Ecto neural progenitor cell (in vitro differentiated cells): ENCODE results near the gene IVD.
"Not testable (repeated sequence)": the region's sequence is repeated elsewhere in the genome, so short reads cannot be mapped to it uniquely, and the experiment has no call there.

Source experiments
- DNase-seq: peaks from one replicate; pipeline ENCODE4 v3.0.0-alpha.2; 2018; ENCODE audit warnings: low spot score

IVD gene

DNA sequence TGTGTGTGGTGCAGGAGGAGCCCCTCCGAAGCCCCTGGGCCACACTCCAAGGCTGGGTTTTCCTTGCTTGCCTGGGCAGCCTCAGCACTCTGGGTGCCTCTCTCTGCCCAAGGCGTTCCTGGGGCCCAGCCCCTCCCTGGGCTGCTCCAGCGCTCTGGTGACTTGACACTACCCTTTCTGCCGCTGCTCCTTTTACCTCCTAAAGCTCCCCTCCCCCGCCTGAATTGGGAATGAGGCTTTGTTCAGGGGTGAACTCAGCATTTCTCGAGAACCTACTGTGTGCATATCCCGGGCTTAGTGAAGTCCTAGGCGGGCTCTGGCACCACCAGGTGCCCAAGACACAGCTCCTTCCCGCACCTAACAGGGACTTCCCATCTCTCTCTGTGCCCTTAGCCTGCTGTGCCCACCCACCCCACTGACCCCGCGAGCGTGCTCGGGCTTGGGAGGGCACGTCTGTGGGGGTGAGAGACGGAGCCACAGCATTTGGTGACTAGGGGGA is 33.9 kb downstream of the IVD start:
- DNase-seq = peak; percentile 69

DNA sequence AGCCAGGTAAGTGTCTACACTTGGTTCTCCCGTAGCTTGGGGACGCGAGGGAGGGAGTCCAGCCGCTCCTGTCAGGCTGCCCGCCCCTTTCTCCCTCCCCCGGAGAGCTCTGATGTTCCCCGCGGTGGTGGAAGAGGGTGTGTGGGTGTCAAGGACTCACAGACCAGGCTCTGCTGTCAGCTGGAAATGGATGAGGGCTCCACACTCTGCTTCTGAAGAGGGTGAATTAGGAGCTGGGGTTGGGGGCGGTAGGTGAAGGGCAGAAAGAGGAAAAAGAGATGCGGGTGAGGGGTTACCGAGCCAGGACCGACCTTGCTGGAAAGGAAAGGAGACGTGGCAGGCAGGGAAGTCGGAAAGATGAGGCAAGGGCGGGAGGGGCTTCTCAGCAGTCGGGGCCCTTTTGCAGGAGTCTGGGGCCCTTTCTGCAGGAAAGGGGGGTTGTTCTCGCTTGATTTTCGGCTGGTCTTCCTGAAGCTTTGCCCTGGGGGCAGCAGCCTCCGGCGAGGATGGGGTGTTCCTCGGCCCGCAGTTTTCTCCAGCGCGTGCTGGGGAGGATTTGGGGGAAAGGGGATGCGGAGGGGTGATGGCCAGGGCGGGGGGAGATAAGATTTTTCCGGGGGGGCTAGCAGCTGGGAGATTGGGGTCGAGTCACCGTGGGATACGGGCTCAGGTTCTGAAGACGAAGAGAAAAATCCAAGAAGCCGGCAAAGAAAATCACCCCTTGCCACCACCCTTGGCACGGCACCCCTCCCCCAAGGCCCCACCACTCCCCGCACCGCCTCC is 34.6 kb downstream of the IVD start:
- peak; percentile 72 for DNase-seq

DNA sequence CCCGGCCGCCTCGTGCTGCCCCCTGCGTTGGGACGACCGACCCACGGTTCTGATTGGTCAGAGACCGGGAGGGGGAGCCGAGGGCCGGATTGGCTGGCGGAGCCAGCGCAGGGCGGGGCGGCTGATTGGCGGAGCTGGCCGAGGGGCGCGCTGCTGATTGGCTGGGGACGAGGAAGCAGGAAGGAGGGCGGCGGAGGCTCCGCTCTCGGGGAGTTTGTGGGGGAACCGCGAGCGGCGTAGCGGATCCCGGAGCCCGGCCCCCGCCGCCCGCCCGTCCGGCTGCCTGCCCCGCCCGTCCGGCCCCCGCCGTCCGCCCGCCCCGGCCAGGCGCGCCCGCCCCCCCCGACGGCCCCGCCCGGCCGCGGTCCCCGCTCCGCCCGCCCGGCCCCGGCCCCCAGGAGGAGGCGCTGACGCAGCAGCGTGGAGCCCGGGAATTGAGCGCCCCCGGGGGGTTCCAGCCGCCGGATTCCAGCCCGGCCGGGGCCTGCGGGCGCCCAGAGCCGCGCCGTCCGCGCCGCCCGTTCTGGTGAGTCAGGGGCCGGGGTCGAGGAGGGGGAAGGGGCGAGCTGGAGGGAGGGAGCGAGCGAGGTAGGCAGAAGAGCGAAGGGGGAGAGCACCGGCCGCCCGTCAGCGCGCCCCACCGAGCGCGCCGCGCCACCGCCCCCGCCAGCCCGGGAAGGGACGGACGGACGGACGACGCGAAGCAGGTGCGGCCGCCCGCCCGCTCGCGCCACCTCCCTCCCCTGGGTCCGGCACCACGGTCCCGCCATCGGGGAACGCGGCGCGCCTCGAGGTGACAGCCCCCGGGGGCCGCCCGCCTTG is 35.4 kb downstream of the IVD start, which contains the start of gene BAHD1:
Gene BAHD1 (plus strand): TSS at position 211 of the 822 bp plus-strand sequence. CDS start 17,512 bp downstream, outside the sequence.
- peak; percentile 98 for DNase-seq

GRCh38 chr15:40441565-40442531 is 36.3 kb downstream of the IVD start:
- peak; percentile 73 for DNase-seq

- no peak for DNase-seq
Observed at GRCh38 chr15:40443255-40443654, 37.7 kb downstream of the IVD start.

DNA sequence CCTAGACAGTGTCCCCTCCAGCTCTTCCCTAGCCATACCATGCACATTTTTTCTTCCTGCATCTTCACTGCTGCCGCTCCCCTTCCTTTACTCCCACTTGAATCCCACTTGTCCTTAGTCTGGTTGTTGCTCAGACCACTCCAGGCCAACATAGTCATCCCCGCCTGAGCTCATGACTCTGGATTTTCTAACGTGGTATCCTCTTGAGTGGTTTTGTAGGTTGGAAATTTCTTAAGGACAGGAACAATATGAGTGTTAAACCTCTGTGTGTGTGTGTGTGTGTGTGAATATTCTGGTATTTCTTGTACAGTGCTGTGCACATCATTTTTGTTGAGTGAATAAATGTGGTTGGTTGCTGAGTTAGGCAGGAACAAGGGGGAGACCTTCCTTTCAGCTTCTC is 38.3 kb downstream of the IVD start:
- no peak for DNase-seq

- DNase-seq = no peak
Observed at GRCh38 chr15:40444736-40445135, 39.1 kb downstream of the IVD start.

- DNase-seq = no peak
Observed at GRCh38 chr15:40445421-40445922, 39.9 kb downstream of the IVD start.

DNA sequence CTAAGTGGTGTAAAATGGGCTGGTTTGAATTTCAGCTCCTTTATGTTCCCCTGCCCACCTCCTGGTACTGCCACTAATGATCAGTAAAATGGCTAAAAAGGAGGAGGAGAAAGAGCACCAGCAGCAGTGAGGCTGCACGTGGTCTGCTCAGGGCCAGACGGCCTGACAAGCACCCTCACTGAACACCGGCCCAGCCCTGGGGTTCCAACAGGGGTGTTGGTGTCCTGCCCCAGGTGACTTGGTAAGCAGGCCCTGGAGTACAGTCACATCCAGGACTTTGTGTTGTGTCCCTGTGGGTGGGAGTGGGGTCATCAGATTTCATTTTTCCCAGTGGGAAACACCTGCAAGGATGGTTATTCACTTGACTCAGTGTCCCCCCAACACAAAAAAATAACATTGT is 40.5 kb downstream of the IVD start:
- DNase-seq = no peak

- DNase-seq = no peak
Observed at GRCh38 chr15:40448354-40448753, 42.8 kb downstream of the IVD start.

DNA sequence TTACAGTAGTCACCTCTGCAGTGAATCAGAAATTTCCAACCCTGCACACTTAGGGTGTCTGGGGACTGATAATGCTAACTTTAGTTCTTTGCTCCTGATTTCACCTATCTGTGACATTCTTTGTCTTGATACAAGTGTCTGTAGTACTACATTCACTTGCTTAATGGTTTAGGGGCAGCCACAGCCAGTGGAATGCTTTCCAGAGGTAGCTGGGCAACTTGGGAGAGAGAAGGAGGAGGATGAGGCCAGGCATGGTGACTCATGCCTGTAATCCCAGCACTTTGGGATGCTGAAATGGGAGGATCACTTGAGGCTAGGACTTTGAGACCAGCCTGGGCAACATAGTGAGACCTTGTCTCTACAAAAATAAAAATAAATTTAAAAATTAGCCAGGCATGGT is 43.7 kb downstream of the IVD start:
- DNase-seq = no peak

DNA sequence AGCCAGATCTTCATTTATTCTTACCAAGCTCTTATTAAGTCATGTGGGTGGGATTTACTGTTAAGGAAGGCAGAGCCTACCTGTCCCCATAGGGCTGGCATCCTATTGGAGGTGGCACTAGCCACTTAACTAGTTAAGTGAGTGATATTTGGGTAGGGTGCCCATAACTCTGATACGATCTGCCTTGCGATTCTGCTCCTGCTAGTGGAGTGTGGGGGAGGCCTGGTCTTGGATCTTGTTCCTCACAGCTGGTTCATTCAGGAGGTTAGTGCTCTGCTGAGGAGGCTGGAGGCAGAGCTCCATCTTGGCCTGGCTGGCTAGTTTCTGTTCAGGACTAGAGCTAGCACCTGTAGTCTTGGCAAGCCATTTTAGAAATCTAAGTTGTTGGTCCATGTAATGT is 44.5 kb downstream of the IVD start:
- no peak for DNase-seq

- DNase-seq = no peak
Observed at GRCh38 chr15:40451527-40452158, 46.0 kb downstream of the IVD start.

DNA sequence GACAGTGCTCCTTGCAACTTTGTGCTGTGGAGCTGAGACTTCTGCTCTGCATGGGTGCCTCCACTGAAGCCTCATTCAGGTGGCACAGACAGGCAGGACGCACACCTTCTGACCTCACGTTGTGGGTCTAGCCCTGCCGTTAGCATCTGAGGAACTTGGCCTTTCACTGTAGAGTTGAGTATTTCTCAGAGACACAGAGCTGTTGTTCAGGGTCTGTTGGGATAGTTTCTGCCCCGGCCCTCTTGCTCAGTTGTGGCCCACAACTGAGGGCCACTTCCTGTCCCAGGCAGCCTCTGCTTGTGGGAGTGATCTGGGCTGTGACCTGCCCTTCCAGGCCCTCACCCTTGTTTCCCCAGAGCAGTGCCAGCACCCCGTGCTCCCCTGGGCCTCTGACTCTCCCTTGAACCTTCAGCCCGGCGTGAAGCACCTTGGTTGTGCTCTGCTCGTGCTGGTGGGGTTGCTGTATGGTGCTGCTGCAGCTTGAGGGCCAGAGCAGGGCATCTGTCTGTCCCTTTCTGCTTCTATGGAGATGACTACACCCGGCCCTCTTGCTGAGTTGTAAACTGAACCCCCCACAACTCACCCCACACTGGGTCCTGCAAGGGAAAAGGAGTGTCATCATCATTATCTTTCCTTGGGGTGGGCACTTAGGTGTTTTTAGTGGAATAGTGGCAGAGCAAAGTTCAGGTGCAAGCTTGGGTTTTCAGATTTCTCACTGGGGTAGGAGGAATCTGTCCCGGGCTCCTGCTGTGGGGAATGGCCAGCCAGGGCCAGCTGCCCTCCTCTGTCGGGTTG is 46.9 kb downstream of the IVD start:
- DNase-seq = no peak

GRCh38 chr15:40453941-40454340 is 48.3 kb downstream of the IVD start:
- DNase-seq = not testable (repeated sequence)

DNA sequence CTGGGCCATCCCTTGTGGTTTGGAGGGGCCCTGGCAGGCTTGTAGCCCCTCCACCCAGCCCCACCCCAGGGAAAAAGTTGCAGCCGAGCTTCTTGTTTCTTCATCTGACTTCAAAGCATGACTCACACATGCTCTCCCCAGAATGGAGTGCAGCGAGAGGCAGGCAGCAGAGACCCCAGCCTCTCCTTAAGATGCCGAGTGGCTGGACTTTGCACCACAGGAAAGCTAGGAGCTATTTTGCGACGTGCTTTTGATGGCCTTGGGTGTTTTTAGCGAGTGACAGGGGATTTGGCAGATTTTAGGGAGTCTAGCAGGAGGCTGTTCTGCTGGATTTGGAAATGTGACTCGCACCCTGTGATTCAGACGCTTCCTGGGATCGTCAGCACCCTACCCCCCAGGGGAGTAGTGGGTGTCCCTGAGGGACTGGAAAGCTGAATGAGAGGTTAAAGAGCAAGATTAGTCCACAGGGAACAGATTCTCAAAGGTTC is 49.4 kb downstream of the IVD start:
- DNase-seq = no peak

GRCh38 chr15:40456299-40456712 is 50.7 kb downstream of the IVD start:
- no peak for DNase-seq

DNA sequence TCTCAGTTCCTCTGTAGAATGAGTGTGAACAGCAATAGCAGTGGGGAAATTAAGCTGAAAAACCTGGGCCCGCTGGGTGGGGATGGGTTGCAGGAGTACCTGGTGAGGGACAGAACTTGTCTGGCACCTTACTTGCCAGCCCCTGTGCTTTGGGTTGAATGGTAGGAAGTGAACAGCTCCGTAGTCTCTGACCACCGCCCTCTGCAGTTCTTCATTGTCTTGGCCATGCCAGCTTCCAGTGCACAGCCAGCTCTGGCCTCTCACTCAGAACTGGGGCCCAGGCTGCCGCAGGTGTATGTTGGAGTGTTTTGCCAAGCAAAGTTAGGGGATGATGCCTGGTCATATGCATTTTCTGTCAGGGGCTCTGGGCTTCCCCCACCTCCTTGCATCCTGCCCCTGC is 51.1 kb downstream of the IVD start:
- DNase-seq = no peak

GRCh38 chr15:40458495-40459371 is 53.1 kb downstream of the IVD start:
- no peak for DNase-seq
